Glutamatergic neuron (in vitro differentiated cells): ENCODE data around the gene PLEKHA7. TPM values are rescaled to one million over a fixed set of nuclear protein-coding genes. Genes with fewer than 3 reads are reported as not detected.

ENCODE experiments used
- DNase-seq: peaks from one replicate; pipeline ENCODE4 v3.0.0; 2022
- H3K27ac Mint-ChIP-seq: one replicate; pipeline ENCODE4 v1.8.0; 2020; ENCODE audit warnings: mild to moderate bottlenecking, mixed read lengths, inconsistent platforms; ENCODE audit not compliant: unreplicated experiment
- H3K27me3 Mint-ChIP-seq: one replicate; pipeline ENCODE4 v1.8.0; 2020; ENCODE audit warnings: mild to moderate bottlenecking, moderate library complexity, mixed read lengths, inconsistent platforms; ENCODE audit not compliant: unreplicated experiment
- H3K36me3 Mint-ChIP-seq: one replicate; pipeline ENCODE4 v1.8.0; 2020; ENCODE audit warnings: mild to moderate bottlenecking, mixed read lengths, inconsistent platforms; ENCODE audit not compliant: unreplicated experiment
- H3K4me1 Mint-ChIP-seq: one replicate; pipeline ENCODE4 v1.8.0; 2020; ENCODE audit warnings: mild to moderate bottlenecking, low read depth, mixed read lengths, inconsistent platforms; ENCODE audit not compliant: unreplicated experiment
- H3K4me3 Mint-ChIP-seq: one replicate; pipeline ENCODE4 v1.8.0; 2020; ENCODE audit warnings: mild to moderate bottlenecking, mixed read lengths, inconsistent platforms; ENCODE audit not compliant: unreplicated experiment
- H3K9me3 Mint-ChIP-seq: one replicate; pipeline ENCODE4 v1.8.0; 2020; ENCODE audit warnings: mild to moderate bottlenecking, moderate library complexity, mixed read lengths, inconsistent platforms; ENCODE audit not compliant: unreplicated experiment
- CTCF ChIP-seq: fragments of 200-600 bp; sonication (generic); IDR thresholded peaks from one replicate; pipeline ENCODE4 v1.5.0; 2021; ENCODE audit not compliant: partially characterized antibody, unreplicated experiment
- total RNA-seq: library from RNA; stranded (reverse); fragmentation: NEBNext Ultra II Directional; extraction: Animal tissue kit (Norgen Biotek cat#: 25700); gene quantifications from one replicate; pipeline ENCODE4 v1.2.1, GENCODE V29; 2021; ENCODE audit not compliant: unreplicated experiment

PLEKHA7 gene
- total RNA-seq, 1 donor from 2014 or later = 5.7 TPM

- no peak for TF ChIP-seq CTCF
- Mint-ChIP-seq H3K4me1 (peaks cover 1% of the 10 kb centered on the region), H3K27ac (no peak overlapping the region)
These were observed 221.8 kb downstream of the PLEKHA7 start for GRCh38 chr11:16792426-16792825.

GRCh38 chr11:16791191-16791961 is 222.8 kb downstream of the PLEKHA7 start:
- peaks cover 1% of the 10 kb centered on the region for H3K4me1 Mint-ChIP-seq
- DNase-seq = no peak
- TF ChIP-seq CTCF = no peak
- no peaks in the 10 kb centered on the region for H3K9me3 Mint-ChIP-seq
- no peak overlapping the region for H3K27ac Mint-ChIP-seq
- peaks cover 7% of the 10 kb centered on the region for H3K27me3 Mint-ChIP-seq
- no peaks in the 10 kb centered on the region for H3K36me3 Mint-ChIP-seq
- H3K4me3 Mint-ChIP-seq = no peak overlapping the region

More at GRCh38 chr11:16792426-16792825, 221.8 kb downstream of the PLEKHA7 start:
- Mint-ChIP-seq H3K9me3 (no peaks in the 10 kb centered on the region), H3K4me3 (no peak overlapping the region), H3K36me3 (no peaks in the 10 kb centered on the region), H3K27me3 (peaks cover 7% of the 10 kb centered on the region)
- no peak for DNase-seq

- Mint-ChIP-seq H3K27me3 (peaks cover 7% of the 10 kb centered on the region), H3K9me3 (no peaks in the 10 kb centered on the region), H3K27ac (no peak overlapping the region), H3K4me1 (peaks cover 1% of the 10 kb centered on the region), H3K36me3 (no peaks in the 10 kb centered on the region), H3K4me3 (no peak overlapping the region)
- no peak for TF ChIP-seq CTCF
- DNase-seq = no peak
These were observed 223.6 kb downstream of the PLEKHA7 start for GRCh38 chr11:16790486-16791190.

- no peak overlapping the region for H3K4me3 Mint-ChIP-seq
- no peak for TF ChIP-seq CTCF
These were observed 224.4 kb downstream of the PLEKHA7 start for GRCh38 chr11:16789560-16790485.

More at GRCh38 chr11:16789560-16790485, 224.4 kb downstream of the PLEKHA7 start:
- peaks cover 1% of the 10 kb centered on the region for H3K4me1 Mint-ChIP-seq
- H3K36me3 Mint-ChIP-seq = no peaks in the 10 kb centered on the region
- peaks cover 10% of the 10 kb centered on the region for H3K27me3 Mint-ChIP-seq
- no peak overlapping the region for H3K27ac Mint-ChIP-seq
- DNase-seq = no peak
- no peaks in the 10 kb centered on the region for H3K9me3 Mint-ChIP-seq
